Psoas muscle (tissue), 8 donors: ENCODE data around the gene METRNL. TPM values are rescaled to one million over a fixed set of nuclear protein-coding genes. Genes with fewer than 3 reads are reported as not detected.
"Not testable (repeated sequence)": the region's sequence is repeated elsewhere in the genome, so short reads cannot be mapped to it uniquely, and the experiment has no call there.

Source experiments
- ATAC-seq, 4 donors: fragments of 200-7000 bp; cut with Tn5 transposase; one replicate each; pipeline ENCODE4 v1.9.1; 2020; ENCODE audit warnings: moderate library complexity in 3 of 4, mild to moderate bottlenecking in 2 of 4
- DNase-seq, 2 donors: peaks; one replicate each; pipeline ENCODE4 v3.0.0-alpha.2; 2020
- H3K27ac ChIP-seq: fragments of 200-600 bp; one replicate; pipeline ENCODE4 v1.8.0; 2022
- H3K27me3 ChIP-seq, 3 donors: fragments of 200-600 bp in 1 of 3; one replicate each; pipeline versions ENCODE4 v1.6.1 to v1.8.0; 2013 to 2022; ENCODE audit warnings: low read length in 2 of 3, mild to moderate bottlenecking in 2 of 3, moderate library complexity in 1 of 3; ENCODE audit not compliant: insufficient read depth in 3 of 3
- H3K36me3 ChIP-seq, 2 donors: fragments of 200-600 bp in 1 of 2; one replicate each; pipeline versions ENCODE4 v1.6.1 to v1.8.0; 2013 to 2022; ENCODE audit warnings: low read depth in 1 of 2, mild to moderate bottlenecking in 1 of 2, moderate library complexity in 1 of 2; ENCODE audit not compliant: insufficient read depth in 1 of 2
- H3K4me1 ChIP-seq: fragments of 200-600 bp; one replicate; pipeline ENCODE4 v1.8.0; 2022
- H3K4me3 ChIP-seq: fragments of 200-600 bp; one replicate; pipeline ENCODE4 v1.8.0; 2022; ENCODE audit warnings: mild to moderate bottlenecking
- H3K9me3 ChIP-seq: fragments of 200-600 bp; one replicate; pipeline ENCODE4 v1.8.0; 2022
- WGBS, 3 donors: extraction: QIAGEN DNeasy Blood & Tissue Kit; methylation state at CpG; one replicate each; pipeline versions ENCODE4 v1.1.6 to v1.1.7; 2013; 5-methylcytosine and 5-hydroxymethylcytosine counted together
- intact Hi-C, 2 donors: fragments of 100-400 bp; cut with DNase I; formaldehyde crosslinking; loops; one replicate each; pipeline versions ENCODE4 v1.11.0 to v1.14.2; 2022
- polyA plus RNA-seq, 3 donors: library from polyadenylated mRNA; stranded (reverse); fragments of 200-250 nt; gene quantifications; one replicate each; pipeline ENCODE4 v1.2.3, GENCODE V29; 2013
- total RNA-seq, 4 donors: library from RNA; stranded (reverse); fragmentation: NEBNext Ultra II Directional in 2 of 4; extraction: Animal tissue kit (Norgen Biotek cat#: 25700) in 2 of 4; gene quantifications; one replicate each; pipeline versions ENCODE4 v1.2.1 to v1.2.4, GENCODE V29; 2021 to 2023
- TF ChIP-seq, protein P1 (sequence below): fragments of 200-600 bp; IDR thresholded peaks from one replicate; pipeline ENCODE4 v1.8.0; 2022; ENCODE audit warnings: antibody characterized with exemption
- donor health status: healthy with polysubstance abuse.
- donor health status: DM: no; HTN: no; CAD: no; lungs with moderate emphysema.
- donor health status: Bipolar disorder and iron deficiency.
- donor health status: healthy.
- donor health status: DM: yes; HTN: yes; CAD: no.
- donor health status: DM: no; HTN: no; CAD: no.
- donor health status: DM: no; HTN: no; CAD: no.
- donor health status: DM: yes; HTN: yes; CAD: no.

Gene METRNL
- total and polyA plus RNA-seq, 7 donors = 6.7 to 81.7 (median 12.1) TPM

DNA sequence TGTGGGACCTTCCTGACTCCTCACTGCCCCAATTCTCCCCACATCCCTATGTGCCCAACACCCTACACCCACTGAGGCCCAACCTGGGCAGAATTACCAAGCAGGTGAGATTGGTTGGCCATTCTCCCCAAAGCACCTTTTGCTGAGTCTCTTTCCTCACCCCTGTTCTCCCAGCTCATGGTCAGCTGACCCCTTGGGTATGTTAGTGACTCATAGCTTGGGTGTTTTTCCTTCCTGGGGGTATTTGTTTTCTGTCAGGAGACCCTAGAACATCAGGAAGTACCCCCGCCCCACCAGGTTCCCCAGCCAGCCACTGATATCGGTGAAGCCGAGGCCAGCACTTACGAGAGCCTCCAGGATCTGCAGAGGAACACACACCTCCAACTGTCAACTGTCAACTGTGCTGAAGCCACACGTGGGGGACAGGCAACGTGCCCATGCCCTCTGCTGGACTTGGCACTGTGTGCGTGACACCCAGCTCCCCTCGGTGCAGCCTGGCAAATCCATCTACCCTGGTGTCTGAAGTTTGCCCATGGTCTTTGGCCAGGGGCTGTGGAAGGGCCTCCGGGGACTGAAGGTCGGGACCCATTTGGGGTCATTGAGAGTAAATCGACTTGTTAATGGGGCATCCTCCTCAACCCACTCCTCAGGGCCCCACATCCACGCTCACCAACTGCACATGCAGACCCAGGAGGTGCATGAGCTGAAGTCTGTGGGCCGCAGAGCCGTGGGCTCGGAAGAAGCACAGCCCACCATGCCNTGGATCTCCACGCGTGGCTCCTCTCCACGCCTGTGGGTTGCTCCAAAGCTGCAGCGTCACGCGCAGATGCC is 53.1 kb downstream of the METRNL start:
- Histone ChIP-seq H3K4me1 (no peaks in the 10 kb centered on the region), H3K4me3 (no peak overlapping the region), H3K27ac (no peak overlapping the region), H3K27me3 (peaks cover 0 to 9% (median 0%) of the 10 kb centered on the region in 3 donors), H3K9me3 (no peaks in the 10 kb centered on the region), H3K36me3 (no peaks in the 10 kb centered on the region)
- intact Hi-C loops = no loop called here
- ATAC-seq (no peak), DNase-seq (peak in 1 of 2 donors; percentile 39)
- WGBS, 3 donors = 78 to 81% (median 78%) methylated on average over 21 of the region's 21 CpGs
- TF ChIP-seq, protein P1, sequence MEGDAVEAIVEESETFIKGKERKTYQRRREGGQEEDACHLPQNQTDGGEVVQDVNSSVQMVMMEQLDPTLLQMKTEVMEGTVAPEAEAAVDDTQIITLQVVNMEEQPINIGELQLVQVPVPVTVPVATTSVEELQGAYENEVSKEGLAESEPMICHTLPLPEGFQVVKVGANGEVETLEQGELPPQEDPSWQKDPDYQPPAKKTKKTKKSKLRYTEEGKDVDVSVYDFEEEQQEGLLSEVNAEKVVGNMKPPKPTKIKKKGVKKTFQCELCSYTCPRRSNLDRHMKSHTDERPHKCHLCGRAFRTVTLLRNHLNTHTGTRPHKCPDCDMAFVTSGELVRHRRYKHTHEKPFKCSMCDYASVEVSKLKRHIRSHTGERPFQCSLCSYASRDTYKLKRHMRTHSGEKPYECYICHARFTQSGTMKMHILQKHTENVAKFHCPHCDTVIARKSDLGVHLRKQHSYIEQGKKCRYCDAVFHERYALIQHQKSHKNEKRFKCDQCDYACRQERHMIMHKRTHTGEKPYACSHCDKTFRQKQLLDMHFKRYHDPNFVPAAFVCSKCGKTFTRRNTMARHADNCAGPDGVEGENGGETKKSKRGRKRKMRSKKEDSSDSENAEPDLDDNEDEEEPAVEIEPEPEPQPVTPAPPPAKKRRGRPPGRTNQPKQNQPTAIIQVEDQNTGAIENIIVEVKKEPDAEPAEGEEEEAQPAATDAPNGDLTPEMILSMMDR = no peak

DNA sequence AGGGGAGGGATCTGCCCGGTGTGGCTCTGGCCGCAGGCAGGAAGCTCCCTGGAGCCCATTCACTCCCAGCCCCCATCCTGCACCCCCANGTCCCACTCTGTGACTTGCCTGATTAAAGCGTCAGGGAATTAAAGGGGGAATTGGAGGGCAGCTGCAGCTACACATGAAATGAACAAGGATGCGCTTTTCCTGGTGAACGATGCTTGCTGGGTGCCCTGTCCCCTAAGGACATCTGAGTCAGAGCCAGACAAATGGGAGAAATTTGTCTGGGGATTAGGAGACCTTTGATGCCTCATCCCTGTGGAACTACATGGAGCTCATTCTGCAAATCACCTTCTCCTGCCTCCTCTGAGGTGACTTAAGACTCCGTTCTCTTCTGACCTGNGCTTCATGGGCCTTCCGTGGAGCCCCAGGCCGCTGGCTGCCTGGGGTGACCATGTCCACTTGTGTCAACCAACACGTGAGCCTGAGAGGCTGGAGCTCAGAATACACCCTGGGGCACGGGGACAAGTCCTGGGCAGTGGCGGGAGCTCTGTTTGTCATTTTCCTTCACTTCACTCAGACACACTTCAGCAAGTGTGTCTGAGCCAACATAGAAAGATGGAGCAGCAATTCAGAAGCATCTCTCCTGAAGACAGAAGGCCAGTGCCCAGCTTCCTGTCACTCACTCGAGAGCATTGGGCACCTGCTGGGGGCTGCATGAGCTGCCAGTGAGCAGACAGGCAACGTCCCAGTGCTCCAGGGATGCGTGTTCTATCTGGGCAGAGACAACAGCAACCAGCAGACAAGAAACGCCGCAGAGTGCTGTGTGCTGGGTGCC is 54.1 kb downstream of the METRNL start:
- H3K27me3 ChIP-seq = peaks cover 0 to 9% (median under 1%) of the 10 kb centered on the region in 3 donors
- peak in 1 of 2 donors; percentile 36 for DNase-seq
- no peak overlapping the region for H3K27ac ChIP-seq
- H3K4me3 ChIP-seq = no peak overlapping the region
- WGBS, 3 donors = 64 to 71% (median 67%) methylated on average over 16 of the region's 16 CpGs
- H3K9me3 ChIP-seq = no peaks in the 10 kb centered on the region
- H3K36me3 ChIP-seq = no peaks in the 10 kb centered on the region
- no peaks in the 10 kb centered on the region for H3K4me1 ChIP-seq
- ATAC-seq = no peak
- intact Hi-C loops = no loop called here
- TF ChIP-seq, protein P1 = no peak

DNA sequence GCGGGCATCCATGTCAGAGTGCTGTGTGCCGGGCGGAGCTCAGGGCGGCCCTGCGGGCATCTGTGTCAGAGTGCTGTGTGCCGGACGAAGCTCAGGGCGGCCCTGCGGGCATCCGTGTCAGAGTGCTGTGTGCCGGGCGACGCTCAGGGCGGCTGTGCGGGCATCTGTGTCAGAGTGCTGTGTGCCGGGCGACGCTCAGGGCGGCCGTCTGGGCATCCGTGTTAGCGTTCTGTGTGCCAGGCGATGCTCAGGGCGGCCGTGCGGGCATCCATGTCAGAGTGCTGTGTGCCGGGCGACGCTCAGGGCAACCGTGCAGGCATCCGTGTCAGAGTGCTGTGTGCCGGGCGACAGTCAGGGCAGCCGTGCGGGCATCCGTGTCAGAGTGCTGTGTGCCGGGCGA is 55.0 kb downstream of the METRNL start:
- 90 to 94% (median 91%) methylated on average over 19 to 38 of the region's 38 CpGs for WGBS, 3 donors
- H3K36me3 ChIP-seq, ATAC-seq, H3K4me1 ChIP-seq, H3K4me3 ChIP-seq, H3K27ac ChIP-seq, H3K9me3 ChIP-seq, intact Hi-C loops: not testable (repeated sequence)
- DNase-seq = peak in 1 of 2 donors; percentile 20
- peaks cover 0 to 15% (median 1%) of the 10 kb centered on the region in 3 donors for H3K27me3 ChIP-seq

DNA sequence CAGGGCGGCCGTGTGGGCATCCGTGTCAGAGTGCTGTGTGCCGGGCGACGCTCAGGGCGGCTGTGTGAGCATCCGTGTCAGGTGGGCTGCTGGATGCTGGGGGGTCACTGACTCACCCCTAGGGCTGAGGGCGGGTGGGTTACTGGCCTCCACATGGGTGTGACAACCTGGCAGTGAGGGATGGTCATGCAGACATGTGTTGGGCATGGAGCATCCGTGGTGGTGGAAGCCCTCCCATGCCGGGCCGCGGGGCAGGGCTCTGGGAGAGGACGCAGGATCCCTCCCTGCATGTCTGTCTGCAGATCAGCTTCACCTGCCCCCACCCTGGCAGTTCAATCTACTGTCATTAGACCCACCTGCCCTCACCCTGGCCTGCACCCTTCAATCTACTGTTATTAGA is 56.3 kb downstream of the METRNL start:
- ATAC-seq = no peak

More for the DNA sequence above, 56.3 kb downstream of the METRNL start:
- DNase-seq = peak in 1 of 2 donors; percentile 11
- no peaks in the 10 kb centered on the region for H3K9me3 ChIP-seq
- intact Hi-C loops = no loop called here
- H3K27ac ChIP-seq = no peak overlapping the region
- 91 to 96% (median 94%) methylated on average over 12 to 14 of the region's 14 CpGs for WGBS, 3 donors
- H3K27me3 ChIP-seq = peaks cover 0 to 17% (median 1%) of the 10 kb centered on the region in 3 donors
- no peaks in the 10 kb centered on the region for H3K36me3 ChIP-seq
- H3K4me3 ChIP-seq = no peak overlapping the region
- TF ChIP-seq, protein P1 = no peak
- no peaks in the 10 kb centered on the region for H3K4me1 ChIP-seq
